ENCODE results near the gene GAS7.

Gene GAS7

GRCh38 chr17:10198509-10199249 lies at the start of gene GAS7:
Gene GAS7, minus strand, starts transcription at chr17:10198606.
- DNase-seq = no peak

DNA sequence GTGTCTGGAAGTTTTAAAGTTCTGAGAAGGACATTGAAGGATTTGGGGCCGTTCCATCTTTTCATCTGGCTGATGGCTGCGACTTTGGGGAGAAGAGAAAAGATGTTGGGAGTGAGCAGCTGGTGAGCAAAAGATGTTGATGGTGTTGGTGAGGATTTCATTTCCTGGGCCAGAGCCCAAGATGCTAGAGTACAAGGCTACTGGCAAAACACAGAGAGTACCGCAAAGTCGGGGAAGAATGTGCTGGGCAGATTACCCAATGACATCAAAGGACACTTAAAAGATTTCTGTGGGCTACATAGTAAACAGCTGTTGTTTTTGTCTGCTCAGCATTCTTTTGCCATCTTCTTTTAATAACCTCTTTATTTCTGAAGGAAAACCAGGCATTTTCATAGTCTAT lies 49.4 kb upstream of the GAS7 start:
- DNase-seq = no peak

- no peak for DNase-seq
Observed at GRCh38 chr17:10243883-10244844, 45.8 kb upstream of the GAS7 start.

- DNase-seq = no peak
Observed at GRCh38 chr17:10241781-10242180, 43.4 kb upstream of the GAS7 start.

DNA sequence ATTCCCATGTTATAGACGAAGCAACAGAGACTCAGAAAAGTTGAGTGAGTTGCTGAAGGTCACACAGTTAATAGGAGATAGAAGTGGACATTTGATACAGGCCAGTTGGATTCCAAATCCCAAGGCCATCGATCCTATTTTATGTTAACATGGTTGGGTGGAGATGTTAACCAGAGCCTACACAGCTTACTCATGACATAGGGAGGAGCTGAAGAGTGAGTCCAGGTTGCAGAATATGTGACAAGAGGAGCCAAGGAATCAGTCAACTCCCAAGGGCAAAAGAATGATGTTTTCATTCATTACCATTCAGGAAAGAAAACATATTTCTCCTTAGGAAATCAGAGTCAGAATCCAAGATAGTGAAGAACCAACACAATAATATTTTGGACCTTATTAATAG lies 40.3 kb upstream of the GAS7 start:
- DNase-seq = no peak

DNA sequence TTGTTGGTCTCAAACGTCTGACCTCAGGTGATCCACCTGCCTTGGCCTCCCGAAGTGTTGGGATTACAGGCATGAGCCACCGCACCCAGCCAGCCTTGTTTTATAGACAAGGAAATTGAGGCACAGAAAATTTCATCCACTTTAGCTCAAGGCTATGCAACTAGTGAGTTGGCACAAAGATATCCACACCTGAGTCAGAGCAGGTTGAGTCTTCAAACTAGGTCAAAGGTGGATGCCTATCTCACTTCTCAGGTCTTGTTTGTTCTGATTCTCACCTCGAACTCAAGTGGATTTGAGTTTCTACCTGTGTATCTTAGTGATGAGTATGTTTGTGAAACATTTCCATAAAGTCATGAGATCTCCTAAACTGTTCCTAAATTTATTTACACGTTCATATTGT lies 35.6 kb upstream of the GAS7 start:
- DNase-seq = no peak

DNA sequence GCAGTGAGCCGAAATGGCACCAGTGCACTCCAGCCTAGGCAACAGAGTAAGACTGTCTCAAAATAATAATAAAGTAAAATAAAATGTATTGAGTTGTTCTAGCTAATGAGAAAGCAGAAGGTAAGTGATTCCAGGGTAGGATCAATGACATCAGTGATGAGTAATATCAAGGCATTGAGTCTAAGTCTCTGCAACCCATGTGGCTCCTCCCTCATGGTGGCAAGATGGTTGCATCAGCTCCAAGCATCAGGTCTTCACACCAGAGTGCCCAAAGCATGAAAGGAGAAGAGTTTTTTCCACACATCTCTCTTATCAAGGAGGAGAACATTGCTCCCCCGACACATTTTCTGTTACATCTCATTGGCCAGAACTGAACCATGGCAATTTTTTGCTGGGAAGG lies 34.8 kb upstream of the GAS7 start:
- no peak for DNase-seq

DNA sequence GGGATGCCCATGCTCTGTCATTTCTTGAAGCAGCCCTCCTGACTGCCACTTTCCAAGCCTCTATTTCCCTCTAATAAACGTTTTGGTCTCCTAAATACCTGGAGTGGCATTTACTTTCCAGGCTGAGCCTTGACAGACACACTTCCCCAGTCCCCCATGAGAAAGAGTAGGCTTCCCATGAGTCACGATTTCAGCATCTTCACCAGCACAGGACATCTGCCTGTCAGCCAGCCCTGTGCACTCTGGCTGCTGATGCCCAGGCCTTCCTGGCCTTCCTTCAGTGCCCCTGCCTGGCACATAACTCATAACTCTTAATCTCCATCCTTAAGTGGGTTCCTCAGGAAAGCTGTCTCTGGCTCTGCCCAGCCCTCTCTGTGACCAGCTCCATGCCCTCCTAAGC lies 30.8 kb upstream of the GAS7 start:
- DNase-seq = no peak

DNA sequence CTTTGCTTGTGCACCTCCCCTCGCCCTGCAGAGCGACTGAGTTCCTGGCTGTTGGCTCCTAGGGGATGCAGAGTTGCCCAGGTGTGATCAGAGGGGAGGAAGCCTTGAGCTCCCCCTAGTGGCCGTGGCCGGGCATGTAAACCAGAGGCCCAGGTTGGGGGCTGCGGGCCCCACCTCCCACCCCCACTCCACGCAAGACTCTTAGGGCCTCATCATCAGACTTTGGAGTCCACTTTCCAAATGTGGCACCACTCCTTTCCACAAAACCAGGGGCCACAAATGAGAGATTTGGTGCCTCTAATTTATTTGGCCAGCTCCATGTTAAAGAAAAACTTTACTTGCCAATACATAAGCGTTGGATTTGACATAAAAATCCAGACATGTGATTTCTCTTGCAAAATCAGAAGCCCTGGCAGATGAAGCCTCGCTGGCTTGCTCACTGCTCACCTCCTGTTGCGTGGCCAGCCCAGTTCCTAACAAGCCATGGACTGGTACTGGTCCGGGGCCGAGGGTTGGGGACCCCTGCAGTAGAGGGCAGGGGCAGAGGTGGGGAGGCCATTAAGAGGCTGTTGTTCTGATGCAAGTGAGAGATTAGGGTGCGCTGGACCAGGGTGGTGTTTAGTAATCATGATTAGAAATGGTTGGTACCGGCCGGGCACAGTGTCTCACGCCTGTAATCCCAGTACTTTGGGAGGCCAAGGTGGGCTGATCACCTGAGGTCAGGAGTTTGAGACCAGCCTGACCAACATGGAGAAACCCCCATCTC lies 28.7 kb upstream of the GAS7 start:
- peak; percentile 1 for DNase-seq

DNA sequence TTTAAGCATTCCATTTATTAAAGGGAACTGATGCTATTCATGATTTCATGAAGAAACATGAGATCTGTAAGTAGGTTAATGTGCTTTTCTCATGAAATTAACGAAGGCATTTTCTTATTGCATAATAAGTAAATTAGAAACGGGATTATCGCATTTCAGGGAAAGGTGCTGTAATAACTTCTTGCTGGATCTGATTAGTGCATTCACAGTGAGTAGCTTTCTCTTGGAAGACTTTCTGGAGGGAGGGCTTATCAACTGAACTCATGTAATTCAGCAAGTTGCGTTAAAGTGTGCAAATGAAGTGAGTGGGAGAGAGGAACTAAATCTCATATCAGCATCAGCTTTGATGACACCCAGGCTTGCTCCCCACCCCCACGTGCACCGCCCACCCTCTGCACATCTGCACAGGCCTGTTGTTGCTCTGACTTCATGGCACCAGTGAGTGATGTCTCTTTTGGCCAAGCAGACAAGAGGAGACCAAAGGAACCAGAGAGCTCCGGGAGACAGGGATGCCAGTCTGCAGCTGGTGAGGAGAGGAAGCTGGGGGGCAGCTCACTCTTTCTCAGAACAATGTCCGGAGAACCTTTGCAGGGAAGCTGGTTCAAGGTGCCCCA lies 26.3 kb upstream of the GAS7 start:
- DNase-seq = no peak

DNA sequence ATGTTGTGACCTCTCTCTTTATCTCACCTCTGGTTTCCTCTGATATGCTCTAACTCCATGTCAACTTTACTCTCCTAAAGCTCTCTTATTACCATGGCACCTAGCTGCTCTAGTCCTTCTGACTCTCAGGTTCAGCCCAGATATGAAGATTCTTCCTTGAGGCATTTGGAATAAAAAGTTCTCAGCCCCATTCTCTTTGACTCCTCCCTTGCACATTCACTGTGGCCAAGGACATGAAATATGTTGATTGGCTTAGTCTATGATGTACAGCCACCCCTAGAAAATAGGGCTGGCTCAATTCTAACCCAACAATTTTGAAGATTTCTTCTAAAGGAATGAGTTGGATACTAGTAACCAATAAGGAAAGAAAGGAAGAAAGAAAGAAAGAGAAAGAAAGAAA lies 20.8 kb upstream of the GAS7 start:
- no peak for DNase-seq

GRCh38 chr17:10217916-10218315 lies 19.5 kb upstream of the GAS7 start:
- no peak for DNase-seq

GRCh38 chr17:10216213-10216938 lies 18.0 kb upstream of the GAS7 start:
- no peak for DNase-seq

DNA sequence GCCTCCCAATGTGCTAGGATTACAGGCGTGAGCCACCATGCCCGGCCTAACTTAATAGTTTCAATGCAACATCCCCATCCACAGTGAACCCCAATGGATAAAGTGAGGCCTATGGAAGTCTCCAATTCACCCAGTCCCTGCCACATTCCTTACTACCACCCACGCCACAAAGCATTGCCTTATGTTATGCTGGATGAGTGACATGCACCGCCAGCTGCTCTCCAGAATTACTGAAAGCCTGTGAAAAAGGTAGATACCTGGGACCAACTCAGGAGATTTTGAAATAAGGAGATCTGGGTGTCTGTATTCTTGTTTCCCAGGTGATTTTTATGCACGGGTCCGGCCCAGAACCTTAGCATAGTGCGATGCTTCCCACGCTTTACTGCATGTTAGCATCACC lies 16.9 kb upstream of the GAS7 start:
- no peak for DNase-seq

- DNase-seq = no peak
Observed at GRCh38 chr17:10211666-10212065, 13.3 kb upstream of the GAS7 start.

DNA sequence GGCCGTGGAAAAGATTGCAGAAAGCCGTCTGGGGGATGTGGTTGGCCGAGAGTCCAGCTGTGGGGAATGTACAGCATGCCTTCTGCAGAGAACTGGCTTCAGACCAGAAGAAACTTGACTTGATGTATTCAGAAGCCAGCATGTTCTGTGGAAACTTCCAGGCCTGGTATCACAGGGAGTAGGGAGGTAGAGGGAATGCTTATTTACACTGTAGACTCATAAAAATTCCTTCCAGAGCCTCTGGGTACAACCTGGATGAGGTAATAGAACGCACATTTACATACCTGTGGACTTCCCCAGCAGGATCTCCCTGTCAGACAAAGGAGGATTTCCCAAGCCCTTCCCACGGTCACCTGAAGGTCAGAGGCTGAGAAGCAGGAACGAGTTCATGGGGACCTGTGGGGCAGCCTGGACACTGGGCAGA lies 11.8 kb upstream of the GAS7 start:
- DNase-seq = no peak

- DNase-seq = no peak
Observed at GRCh38 chr17:10208604-10209193, 10.3 kb upstream of the GAS7 start.

DNA sequence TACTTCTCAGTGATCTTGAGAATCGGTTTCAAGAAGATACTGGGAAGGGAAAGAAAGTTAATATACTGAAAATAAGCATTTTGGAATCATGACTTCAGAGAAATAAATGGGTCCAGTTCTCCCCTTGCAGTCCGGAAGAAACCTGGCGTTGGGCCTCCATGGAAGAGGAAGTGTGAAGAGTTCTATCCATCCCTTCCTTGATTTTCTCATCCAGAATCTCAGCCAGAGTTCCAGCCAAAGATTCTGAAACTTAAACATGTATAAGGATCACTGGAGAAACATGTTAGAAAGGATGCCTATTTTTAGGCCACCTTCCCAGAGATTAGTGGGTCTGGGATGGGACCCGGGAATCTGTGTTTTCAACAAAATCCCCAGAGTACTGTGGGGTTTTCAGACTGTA lies 8.7 kb upstream of the GAS7 start:
- no peak for DNase-seq

DNA sequence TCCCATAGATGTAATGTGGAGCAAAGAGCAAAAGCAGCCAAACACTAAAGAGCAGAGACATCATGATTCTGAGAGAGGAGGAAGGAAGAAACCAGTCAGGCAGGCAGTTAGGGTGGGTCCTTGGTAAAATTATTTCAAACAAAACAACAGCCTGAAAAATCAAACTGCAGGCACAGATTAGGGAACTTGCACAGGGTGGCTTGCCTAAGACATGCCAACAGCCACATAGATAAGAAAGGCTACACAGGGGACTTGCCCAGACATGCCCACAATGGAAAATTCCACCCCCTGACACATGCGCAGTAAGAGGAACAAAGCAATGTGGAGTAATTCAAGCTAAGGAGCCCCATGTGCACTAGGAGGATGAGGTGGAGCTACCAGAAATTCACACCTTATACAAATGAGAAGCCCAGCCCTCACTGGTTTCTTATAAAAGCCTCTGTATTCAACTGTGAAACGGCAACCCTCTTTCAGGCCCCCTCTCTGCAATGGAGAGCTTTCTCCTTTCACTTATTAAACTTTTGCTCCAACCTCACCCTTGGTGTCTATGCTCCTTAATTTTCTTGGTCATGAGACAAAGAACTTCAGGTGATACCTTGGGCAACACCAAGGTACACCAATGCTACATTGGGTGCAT lies 7.3 kb upstream of the GAS7 start:
- no peak for DNase-seq

- no peak for DNase-seq
Observed at GRCh38 chr17:10201680-10202079, 3.3 kb upstream of the GAS7 start.

DNA sequence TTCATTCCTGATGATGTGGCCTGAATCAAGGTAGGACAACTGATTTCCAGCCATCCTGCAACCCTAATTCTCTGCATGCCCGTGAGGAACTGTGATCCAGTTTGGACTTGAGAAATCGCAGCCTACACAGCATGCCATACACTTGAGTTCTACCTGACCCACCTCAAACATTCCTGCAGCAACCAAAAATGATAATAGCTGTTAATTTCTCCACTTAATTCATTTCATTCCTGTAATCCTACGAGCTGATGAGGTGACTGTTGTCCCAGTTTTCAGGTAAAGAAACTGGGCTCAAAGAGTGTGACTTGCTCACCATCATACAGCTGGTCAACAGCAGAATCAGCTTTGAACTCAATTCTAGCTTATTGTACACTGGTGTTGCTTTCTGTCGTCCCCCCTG lies 2.2 kb upstream of the GAS7 start:
- no peak for DNase-seq
